Calu3 (cell line): Measurements from ENCODE around the gene PHLDB3. TPM values are rescaled to one million over a fixed set of nuclear protein-coding genes. Genes with fewer than 3 reads are reported as not detected.
"Not testable (repeated sequence)": the region's sequence is repeated elsewhere in the genome, so short reads cannot be mapped to it uniquely, and the experiment has no call there.

Source experiments
- BruUV-seq: library from RNA; stranded (reverse); fragments of 400-500 nt; replicated peaks from 2 replicates; lab custom pipeline; 2021; lab: Mats Ljungman, UMichigan
- CTCF ChIA-PET: fragments of 300-600 bp; sonication (Branson Sonifier 250); formaldehyde crosslinking; loops from one replicate; lab custom pipeline; 2022; ENCODE audit warnings: antibody characterized with exemption; lab: Charles Lee
- DNase-seq: peaks from one replicate; pipeline ENCODE4 v3.0.0; 2022
- H3K27ac Mint-ChIP-seq: one replicate; pipeline ENCODE4 v1.8.0; 2022; ENCODE audit warnings: mixed read lengths; ENCODE audit not compliant: unreplicated experiment
- H3K27me3 Mint-ChIP-seq: one replicate; pipeline ENCODE4 v1.8.0; 2022; ENCODE audit warnings: mixed read lengths; ENCODE audit not compliant: unreplicated experiment
- H3K36me3 Mint-ChIP-seq: one replicate; pipeline ENCODE4 v1.8.0; 2022; ENCODE audit warnings: mild to moderate bottlenecking, moderate library complexity, mixed read lengths; ENCODE audit not compliant: insufficient read depth, unreplicated experiment
- H3K4me1 Mint-ChIP-seq: one replicate; pipeline ENCODE4 v1.8.0; 2022; ENCODE audit warnings: mild to moderate bottlenecking, low read depth, mixed read lengths; ENCODE audit not compliant: unreplicated experiment
- H3K4me3 Mint-ChIP-seq: one replicate; pipeline ENCODE4 v1.8.0; 2022; ENCODE audit warnings: mild to moderate bottlenecking, low read depth, moderate library complexity, mixed read lengths; ENCODE audit not compliant: unreplicated experiment
- H3K9me3 Mint-ChIP-seq: one replicate; pipeline ENCODE4 v1.8.0; 2022; ENCODE audit warnings: low read depth, mixed read lengths; ENCODE audit not compliant: unreplicated experiment
- CTCF ChIP-seq: fragments of 200-600 bp; IDR thresholded peaks from one replicate; pipeline ENCODE4 v1.8.0; 2022; ENCODE audit warnings: antibody characterized with exemption; ENCODE audit not compliant: unreplicated experiment
- intact Hi-C: fragments of 100-400 bp; cut with micrococcal nuclease; formaldehyde crosslinking; loops from one replicate; pipeline ENCODE4 v1.10.0; 2022; ENCODE audit not compliant: unreplicated experiment
- total RNA-seq: library from RNA; stranded (reverse); gene quantifications from 2 replicates; pipeline ENCODE4 v1.2.3, GENCODE V29; 2022

The PHLDB3 gene
- total RNA-seq, 1 experiment from 2014 or later = 24.7 TPM

GRCh38 chr19:43519436-43520088, 15.0 kb upstream of the PHLDB3 start:
- H3K36me3 Mint-ChIP-seq = peaks cover 14% of the 10 kb centered on the region
- H3K4me3 Mint-ChIP-seq = no peak overlapping the region
- H3K9me3 Mint-ChIP-seq = no peaks in the 10 kb centered on the region
- peak; percentile 92 for TF ChIP-seq CTCF
- DNase-seq = peak; percentile 92
- no TSS peak for BruUV-seq
- H3K4me1 Mint-ChIP-seq = peaks cover 17% of the 10 kb centered on the region
- intact Hi-C loops = loop anchor here (1.0 kb wide), 2 partner anchors 72 to 86 kb away; no protein-coding TSS in a partner anchor
- no peak overlapping the region for H3K27ac Mint-ChIP-seq
- CTCF ChIA-PET = interaction anchor here (0.6 to 2.3 kb wide), 17 partner anchors 13 to 513 kb away, joined by 3 to 113 read pairs (median 5); partner anchors contain the start of genes IRGQ, PHLDB3, ZNF575 and ZNF576
- no peaks in the 10 kb centered on the region for H3K27me3 Mint-ChIP-seq

GRCh38 chr19:43518051-43518450, 13.5 kb upstream of the PHLDB3 start:
- no peak for DNase-seq
- no peak overlapping the region for H3K4me3 Mint-ChIP-seq
- H3K9me3 Mint-ChIP-seq = no peaks in the 10 kb centered on the region
- BruUV-seq = no TSS peak
- TF ChIP-seq CTCF = no peak
- intact Hi-C loops = no loop called here
- peaks cover 13% of the 10 kb centered on the region for H3K4me1 Mint-ChIP-seq
- peaks cover 11% of the 10 kb centered on the region for H3K36me3 Mint-ChIP-seq
- H3K27me3 Mint-ChIP-seq = no peaks in the 10 kb centered on the region
- CTCF ChIA-PET = interaction anchor here (0.7 to 1.6 kb wide), 2 partner anchors 14 to 71 kb away, joined by 3 to 8 read pairs; partner anchors contain the start of gene PHLDB3
- no peak overlapping the region for H3K27ac Mint-ChIP-seq

DNA sequence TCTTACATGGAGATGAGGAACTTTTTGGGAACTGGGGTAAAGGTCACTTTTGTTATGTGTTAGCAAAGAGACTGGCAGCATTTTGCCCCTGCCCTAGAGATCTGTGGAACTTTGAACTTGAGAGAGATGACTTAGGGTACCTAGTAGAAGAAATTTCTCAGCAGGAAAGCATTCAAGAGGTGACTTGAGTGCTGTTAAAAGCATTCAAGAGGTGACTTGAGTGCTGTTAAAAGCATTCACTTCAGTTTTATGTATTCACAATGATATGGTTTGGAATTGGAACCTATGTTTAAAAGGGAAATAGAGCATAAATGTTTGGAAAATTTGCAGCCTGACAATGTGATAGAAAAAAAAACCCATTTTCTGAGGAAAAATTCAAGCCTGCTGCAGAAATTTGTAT, 7.9 kb upstream of the PHLDB3 start:
- CTCF ChIA-PET, H3K4me1 Mint-ChIP-seq, H3K27me3 Mint-ChIP-seq, H3K4me3 Mint-ChIP-seq, H3K27ac Mint-ChIP-seq, BruUV-seq, DNase-seq, intact Hi-C loops, H3K9me3 Mint-ChIP-seq: not testable (repeated sequence)
- peaks cover 17% of the 10 kb centered on the region for H3K36me3 Mint-ChIP-seq

- H3K4me1 Mint-ChIP-seq = no peaks in the 10 kb centered on the region
- no TSS peak for BruUV-seq
- no peak overlapping the region for H3K4me3 Mint-ChIP-seq
- CTCF ChIA-PET = no interaction called here
- no peak overlapping the region for H3K27ac Mint-ChIP-seq
- TF ChIP-seq CTCF = no peak
- intact Hi-C loops = no loop called here
- DNase-seq = no peak
- no peaks in the 10 kb centered on the region for H3K27me3 Mint-ChIP-seq
- H3K9me3 Mint-ChIP-seq = peaks cover 2% of the 10 kb centered on the region
- H3K36me3 Mint-ChIP-seq = peaks cover 11% of the 10 kb centered on the region
Measured at GRCh38 chr19:43511324-43511723, 6.8 kb upstream of the PHLDB3 start.

DNA sequence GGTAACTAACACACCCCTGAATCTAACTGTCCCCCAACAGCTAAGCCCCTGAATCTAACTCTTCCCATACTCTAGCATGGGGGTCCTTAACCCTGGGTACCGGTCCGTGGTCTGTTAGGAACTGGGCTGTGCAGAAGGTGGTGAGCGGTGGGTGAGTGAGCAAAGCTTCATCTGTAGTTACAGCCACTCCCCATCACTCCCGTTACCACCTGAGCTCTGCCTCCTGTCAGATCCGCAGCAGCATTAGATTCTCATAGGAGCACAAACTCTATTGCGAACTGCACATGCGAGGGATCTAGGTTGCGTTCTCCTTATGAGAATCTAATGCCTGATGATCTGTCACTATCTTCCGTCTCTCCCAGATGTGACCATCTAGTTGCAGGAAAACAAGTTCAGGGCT, 6.2 kb upstream of the PHLDB3 start:
- intact Hi-C loops = no loop called here
- H3K4me3 Mint-ChIP-seq = no peak overlapping the region
- no TSS peak for BruUV-seq
- CTCF ChIA-PET = interaction anchor here (0.6 to 0.9 kb wide), 2 partner anchors 12 to 955 kb away, joined by 5 to 7 read pairs; no protein-coding TSS in a partner anchor
- H3K27me3 Mint-ChIP-seq = no peaks in the 10 kb centered on the region
- H3K9me3 Mint-ChIP-seq = peaks cover 2% of the 10 kb centered on the region
- no peak overlapping the region for H3K27ac Mint-ChIP-seq
- H3K36me3 Mint-ChIP-seq = peaks cover 11% of the 10 kb centered on the region
- no peak for TF ChIP-seq CTCF
- no peak for DNase-seq
- no peaks in the 10 kb centered on the region for H3K4me1 Mint-ChIP-seq
